NCI-H2196 treated with DMSO at 0.1 percent for 48 hours (cell line): Measurements from ENCODE around the gene MAMSTR.
A peak's percentile ranks its signal among the peaks of the same experiment; 100 is the strongest.
"Not testable (repeated sequence)": the region's sequence is repeated elsewhere in the genome, so short reads cannot be mapped to it uniquely, and the experiment has no call there.

Experiments used
- DNase-seq: peaks from one replicate; lab custom pipeline; 2025; ENCODE audit not compliant: unreplicated experiment; lab: John Stamatoyannopoulos, UW

Gene MAMSTR, protein sequence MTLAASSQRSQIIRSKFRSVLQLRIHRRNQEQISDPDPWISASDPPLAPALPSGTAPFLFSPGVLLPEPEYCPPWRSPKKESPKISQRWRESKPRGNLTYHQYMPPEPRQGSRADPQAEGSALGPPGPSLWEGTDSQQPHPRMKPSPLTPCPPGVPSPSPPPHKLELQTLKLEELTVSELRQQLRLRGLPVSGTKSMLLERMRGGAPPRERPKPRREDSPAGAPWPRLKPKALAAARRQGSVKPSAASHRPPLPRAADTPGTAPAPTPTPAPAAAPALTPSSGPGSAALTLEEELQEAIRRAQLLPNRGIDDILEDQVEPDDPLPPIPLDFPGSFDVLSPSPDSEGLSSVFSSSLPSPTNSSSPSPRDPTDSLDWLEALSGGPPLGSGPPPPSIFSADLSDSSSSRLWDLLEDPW

DNA sequence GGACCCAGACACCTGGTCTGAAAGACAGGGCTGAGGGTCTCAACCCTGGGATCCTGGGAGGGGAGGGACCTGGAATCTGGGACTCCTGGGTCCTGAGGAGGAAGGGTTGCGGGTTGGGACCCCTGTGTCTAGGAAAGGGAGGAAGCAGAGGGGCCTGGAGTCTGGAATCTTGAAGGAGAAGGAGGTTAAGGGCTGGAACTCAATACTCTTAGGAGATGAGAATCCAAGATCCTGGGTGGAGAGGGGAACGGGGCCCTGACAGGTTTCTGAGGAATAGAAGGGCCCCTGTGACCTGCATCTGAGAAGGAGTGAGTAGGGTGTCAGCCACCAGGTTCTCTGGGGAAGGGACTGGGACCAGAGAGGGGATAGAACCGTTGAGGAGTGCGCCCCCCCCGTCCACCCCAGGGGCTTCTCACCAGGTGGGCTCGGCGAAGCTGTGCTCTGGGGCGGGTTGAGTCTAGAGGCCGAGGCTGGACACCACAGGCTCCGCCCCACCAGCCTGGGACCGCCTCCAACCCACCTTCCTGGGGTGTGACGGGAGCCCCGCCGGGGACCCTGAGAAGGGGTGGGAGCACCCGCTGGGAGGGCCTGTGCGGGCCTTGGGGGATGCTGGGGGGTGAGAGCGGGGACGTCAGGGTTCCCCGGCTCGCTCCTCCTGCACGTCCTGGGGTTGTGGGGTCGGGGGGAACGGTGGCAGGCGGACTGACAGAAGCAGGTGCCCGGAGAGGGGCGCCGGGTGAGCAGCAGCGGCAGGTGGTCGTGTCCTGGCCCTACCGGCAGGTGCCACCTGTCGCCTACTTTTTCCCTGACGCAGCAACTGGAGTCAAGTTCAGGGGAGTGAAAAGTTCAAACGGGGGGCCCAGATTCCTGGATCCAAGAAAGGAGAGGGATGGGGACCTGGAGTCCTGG lies at the start of gene MAMSTR:
TSS of gene MAMSTR (minus strand) at position 463 of the 909 bp plus-strand sequence. CDS start 694 bp downstream, outside the sequence.
- DNase-seq, result no peak

DNA sequence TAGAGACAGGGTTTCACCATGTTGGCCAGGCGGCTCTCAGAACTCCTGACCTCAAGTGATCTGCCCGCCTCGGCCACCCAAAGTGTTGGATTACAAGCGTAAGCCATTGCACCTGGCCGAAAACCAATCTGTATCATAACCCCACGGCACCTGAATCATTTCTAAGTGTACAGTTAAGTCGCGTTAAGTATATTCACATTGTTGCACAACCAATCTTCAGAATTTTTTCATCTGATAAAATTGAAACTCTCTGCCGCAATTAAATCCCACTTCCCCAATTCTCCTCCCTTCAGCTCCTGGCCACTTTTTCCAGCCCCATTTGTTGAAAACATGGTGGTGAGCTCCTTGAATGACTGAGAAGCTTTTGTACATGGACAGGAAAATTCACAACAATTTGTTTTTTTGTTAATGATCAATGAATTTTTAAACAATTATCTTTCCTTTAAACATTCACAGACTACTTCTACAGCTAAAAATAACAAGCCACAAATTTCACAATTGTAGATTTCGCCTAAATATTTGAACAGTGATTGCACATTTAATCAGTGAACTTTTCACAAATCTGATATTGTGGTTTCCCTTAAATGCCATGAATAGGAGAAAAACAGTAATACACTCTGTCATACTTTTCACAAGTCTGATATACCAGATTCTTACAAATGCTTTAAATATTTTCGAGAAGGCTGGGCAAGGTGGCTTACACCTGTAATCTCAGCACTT lies 49.6 kb upstream of the MAMSTR start:
- no peak for DNase-seq

DNA sequence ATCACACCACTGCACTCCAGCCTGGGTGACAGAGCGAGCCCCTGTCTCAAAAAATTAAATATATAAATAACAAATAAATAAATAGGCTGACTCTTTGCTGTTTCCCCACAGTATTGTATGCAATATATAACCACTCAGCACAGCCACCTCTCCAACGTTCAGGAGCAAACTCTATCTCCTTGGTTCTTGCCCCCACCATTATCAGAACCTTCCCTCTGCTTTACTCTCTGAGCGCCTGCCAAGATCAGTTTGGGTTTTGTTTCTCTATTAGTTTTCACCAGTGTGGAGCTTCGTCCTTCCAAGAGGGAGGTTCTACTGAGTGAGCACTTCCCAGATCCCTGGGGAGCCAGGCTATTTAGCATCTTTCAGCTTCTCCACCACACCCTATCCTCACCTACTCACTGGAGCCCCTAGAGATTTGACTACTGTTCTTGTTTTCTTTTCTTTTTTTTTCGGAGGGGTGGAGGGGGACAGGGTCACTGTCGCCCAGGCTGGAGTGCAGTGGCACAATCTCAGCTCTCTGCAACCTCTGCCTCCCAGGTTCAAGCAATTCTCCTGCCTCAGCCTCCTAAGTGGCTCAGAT lies 48.7 kb upstream of the MAMSTR start:
- not testable (repeated sequence) for DNase-seq

DNA sequence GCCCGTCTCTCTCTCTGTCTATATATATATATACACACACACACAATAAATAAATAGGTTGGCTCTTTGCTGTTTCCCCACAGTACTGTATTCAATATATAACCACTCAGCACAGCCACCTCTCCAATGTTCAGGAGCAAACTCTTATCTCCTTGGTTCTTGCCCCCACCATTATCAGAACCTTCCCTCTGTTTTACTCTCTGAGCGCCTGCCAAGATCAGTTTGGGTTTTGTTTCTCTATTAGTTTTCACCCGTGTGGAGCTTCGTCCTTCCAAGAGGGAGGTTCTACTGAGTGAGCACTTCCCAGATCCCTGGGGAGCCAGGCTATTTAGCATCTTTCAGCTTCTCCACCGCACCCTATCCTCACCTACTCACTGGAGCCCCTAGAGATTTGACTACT lies 46.3 kb upstream of the MAMSTR start:
- DNase-seq, result not testable (repeated sequence)

DNA sequence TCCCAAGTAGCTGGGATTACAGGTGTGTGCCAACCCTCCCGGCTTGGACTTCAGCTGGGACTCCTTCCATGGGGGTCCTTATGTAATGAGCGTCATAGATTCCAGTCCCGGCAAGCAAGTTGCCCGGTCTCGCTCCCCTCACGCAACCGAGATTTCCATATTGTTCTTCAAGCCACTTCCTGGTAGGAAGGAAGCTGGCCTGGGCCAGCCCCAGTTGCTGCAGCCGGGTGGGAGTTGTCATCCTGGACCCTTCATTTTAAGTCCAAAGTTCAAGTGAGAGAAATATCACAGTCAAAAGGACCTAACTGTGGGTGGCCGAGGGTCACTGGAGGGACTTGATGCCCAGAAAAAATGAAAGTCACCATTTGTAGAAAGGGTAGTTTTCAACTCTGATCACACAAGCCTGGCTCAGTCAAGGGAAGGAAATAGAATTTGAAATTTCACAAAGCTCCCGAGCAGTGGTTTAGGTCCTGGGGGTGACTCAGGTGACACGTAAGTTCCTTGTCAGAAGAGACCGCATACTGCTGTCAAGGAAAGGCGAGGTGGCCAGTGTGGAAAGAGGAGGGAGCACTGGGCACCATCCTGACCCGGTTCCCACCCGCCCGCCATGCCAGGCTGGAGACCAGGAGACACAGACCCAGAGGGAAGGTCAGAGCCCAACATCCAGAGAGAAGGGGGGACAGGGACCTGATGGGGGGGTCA lies 41.1 kb upstream of the MAMSTR start:
- DNase-seq, result no peak

DNA sequence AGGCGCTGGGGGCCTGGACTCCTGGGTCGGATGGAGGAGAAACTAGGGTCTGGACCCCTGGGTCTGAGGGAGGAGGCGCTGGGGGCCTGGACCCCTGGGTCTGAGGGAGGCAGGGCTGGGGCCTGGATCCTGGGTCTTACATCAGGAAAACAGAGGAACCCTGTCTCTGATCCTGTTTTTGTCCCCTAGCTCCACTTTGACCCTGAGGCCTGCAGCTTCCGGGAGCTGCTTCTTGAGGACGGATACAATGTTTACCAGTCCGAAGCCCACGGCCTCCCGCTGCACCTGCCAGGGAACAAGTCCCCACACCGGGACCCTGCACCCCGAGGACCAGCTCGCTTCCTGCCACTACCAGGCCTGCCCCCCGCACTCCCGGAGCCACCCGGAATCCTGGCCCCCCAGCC lies 38.2 kb upstream of the MAMSTR start:
- no peak for DNase-seq

DNA sequence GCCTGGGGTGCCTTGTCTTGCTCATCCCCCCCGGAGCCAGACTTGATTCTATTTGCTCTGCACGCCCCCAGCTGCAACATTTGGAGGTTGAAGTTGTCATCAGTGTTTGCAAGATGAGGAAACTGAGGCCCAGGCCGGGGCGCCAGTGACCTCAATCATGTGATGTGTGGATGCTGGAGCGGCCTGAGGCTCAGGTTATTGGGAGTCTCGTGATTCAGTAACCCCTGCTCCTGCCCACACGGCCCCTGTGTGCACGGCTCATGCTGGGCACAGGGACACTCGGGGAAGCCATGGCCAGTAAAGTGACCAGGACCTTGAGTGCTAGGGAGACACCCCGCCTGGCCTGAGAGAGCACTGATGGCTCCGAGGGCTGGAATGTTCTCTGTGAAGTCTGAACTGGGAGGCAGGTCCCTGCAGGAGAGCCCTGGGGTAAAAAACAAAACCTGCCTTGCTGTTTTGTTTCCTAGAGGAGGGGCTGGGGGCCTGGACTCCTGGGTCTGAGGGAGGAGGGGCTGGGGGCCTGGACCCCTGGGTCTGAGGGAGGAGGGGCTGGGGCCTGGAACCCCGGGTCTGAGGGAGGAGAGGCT lies 37.7 kb upstream of the MAMSTR start:
- DNase-seq, result no peak

DNA sequence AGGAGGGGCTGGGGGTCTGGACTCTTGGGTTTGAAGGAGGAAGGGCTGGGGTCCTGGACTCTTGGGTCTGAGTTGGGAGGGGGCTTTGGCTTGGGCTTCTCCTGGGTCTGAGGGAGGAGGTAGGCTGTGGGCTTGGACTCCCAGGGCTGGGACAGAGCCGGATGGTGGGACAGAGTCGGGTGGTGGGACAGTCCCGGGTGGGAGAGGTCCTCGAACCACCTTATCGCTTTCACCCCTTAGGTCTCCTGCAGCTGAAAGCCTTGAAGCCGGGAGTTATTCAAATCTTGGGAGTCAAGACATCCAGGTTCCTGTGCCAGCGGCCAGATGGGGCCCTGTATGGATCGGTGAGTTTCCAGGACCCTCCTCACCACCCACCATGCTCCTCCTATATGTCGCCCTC lies 37.2 kb upstream of the MAMSTR start:
- DNase-seq, result no peak

DNA sequence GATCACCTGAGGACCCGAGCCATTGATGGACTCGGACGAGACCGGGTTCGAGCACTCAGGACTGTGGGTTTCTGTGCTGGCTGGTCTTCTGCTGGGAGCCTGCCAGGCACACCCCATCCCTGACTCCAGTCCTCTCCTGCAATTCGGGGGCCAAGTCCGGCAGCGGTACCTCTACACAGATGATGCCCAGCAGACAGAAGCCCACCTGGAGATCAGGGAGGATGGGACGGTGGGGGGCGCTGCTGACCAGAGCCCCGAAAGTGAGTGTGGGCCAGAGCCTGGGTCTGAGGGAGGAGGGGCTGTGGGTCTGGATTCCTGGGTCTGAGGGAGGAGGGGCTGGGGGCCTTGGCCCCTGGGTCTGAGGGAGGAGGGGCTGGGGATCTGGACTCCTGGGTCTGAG lies 36.7 kb upstream of the MAMSTR start:
- no peak for DNase-seq

DNA sequence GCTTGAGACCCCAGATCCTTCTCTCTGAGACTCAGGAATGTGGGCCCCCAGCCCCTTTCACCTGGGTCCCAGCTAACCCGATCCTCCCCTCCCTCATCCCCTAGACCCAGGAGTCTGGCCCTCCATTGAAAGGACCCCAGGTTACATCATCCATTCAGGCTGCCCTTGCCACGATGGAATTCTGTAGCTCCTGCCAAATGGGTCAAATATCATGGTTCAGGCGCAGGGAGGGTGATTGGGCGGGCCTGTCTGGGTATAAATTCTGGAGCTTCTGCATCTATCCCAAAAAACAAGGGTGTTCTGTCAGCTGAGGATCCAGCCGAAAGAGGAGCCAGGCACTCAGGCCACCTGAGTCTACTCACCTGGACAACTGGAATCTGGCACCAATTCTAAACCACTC lies 36.3 kb upstream of the MAMSTR start:
- DNase-seq, result no peak

DNA sequence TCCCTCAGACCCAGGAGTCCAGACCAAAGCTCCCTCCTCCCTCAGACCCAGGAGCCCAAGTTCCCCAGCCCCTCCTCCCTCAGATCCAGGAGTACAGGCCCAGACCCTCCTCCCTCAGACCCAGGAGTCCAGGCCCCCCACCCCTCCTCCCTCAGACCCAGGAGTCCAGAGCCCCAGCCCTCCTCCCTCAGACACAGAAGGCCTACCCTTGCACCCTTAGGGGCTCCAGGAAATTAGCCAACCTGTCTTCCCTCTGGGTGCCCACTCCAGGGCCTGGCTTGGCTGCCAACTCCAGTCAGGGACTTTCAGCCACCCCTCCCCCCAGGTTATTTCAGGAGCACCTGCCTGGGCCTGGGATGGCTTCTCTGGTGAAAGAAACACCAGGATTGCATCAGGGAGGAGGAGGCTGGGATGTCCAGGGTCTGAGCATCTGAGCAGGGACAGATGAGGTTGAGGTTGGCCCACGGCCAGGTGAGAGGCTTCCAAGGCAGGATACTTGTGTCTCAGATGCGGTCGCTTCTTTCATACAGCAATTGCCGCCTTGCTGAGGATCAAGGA lies 35.6 kb upstream of the MAMSTR start, which contains the start of gene FGF21:
TSS of gene FGF21 (plus strand) at position 441 of the 558 bp plus-strand sequence. CDS start 713 bp downstream, outside the sequence.
- peak; percentile 67 for DNase-seq

DNA sequence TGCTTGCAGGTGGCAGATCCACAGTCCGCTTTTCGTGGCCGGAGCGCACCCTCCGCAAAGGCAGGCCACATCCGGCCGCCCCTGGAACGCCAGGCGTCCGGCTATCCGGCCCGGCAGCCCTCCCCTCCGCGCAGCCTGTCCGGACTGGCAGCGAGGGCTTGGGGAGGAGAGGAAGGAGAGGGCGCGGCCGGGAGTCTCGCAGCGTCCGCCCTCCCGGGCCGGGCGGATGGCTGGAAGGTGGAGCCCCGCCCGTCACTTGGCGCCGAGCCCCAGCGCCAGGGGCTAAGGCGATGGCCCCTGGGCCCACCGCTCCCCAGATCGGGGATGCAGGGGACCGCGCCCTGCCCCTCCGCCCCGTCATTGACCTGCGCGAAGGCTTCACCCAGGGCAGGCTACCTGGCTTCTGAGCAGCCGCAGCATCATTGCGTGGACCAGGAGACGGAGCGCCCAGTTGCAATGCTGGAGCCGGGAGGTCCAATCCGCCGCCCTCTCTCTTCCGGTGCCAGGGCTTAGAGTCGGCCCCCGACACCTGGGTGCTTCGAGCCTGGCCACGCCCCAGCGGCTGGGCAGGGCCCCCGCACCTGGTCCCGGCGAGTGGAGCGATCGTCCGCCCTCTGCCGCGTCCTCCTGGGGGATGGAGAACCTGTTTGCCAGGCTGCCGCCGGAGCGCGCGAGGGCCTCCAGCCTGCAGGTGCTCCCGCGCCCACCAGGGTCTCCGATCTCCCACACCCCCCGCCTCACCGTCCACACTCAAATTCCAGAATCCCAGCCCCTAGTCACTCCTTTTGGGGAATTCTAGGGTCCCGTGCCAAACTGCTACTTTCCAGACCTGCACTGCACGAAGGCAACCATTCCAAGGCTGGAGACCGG lies 33.2 kb upstream of the MAMSTR start, which contains the start of gene FUT1:
TSS of gene FUT1 (minus strand) at position 146 of the 870 bp plus-strand sequence. CDS start 1,360 bp downstream, outside the sequence.
- peak; percentile 94 for DNase-seq

DNA sequence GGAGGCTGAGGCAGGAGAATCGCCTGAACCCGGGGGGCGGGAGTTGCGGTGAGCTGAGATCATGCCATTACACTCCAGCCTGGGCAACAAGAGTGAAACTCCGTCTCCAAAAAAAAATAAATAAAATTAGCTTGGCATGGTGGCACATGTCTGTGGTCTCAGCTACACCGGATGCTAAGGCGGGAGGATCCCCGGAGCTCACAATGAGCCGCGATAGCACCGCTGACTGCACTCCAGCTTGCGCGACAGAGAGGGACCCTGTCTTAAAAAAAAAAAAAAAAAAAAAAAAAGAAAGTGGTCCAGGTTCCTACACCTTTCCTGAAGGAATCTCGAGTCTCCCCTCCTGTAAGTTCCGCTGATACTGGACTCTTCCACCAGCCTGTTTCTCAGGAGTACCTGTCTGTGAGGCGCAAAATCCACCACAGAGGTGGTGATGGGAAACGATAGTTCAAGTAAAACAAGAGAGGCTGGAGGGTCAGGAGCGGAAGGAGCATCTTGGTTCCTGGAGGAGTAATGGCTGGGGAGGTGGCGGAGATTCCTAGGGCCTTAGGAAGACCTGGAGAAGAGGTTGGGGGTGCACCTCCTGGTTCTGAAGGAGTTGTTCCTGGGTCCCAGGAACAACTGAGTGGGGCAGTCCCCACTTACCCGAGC lies 32.4 kb upstream of the MAMSTR start:
- no peak for DNase-seq

DNA sequence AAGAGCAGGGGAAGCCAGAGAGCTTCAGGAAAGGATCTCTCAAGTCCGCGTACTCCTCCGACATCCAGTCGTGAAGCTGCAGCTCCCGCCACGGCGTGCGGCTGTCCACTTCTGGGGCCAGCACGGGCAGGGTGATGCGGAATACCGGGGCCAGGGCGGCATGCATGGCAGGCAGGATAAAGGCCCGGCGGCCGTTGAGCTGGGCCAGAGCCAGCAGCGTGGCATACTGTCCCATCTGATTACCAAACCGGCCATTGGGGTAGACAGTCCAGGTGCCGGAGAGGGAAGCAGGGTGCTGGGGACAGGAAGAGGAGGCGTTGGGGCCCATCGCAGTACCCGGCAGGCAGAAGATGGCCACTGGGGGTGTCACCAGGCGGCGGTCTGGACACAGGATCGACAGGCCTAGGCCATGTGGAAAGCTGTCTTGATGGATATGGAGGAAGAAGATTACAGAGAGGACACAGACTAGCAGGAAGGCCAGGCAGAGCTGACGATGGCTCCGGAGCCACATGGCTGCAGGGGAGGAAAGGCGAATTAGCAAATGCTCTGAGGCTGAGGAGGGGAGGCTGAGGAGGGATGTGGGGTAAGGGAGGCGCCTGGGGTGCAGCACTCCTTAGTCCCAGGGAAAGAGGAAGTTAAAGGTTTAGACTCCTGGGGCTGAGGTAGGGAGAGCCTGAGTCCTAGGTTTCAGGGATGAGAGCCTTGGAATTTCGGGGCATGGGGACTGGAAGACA lies 31.4 kb upstream of the MAMSTR start:
- DNase-seq, result no peak

DNA sequence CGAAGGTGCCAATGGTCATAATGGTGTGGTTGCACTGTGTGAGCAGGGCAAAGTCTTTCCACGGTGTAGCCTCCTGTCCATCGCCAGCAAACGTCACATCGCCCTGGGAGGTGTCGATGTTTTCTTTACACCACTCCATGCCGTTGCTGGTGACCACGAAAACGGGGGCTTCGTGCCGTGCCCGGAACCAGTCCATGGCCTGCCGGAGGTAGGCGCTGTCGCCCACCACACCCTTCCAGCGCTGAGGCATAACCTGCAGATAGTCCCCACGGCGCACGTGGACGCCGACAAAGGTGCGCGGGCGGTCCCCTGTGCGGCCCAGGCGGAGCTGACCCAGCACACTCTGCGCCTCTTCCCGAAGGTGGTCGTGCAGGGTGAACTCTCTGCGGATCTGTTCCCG lies 30.8 kb upstream of the MAMSTR start:
- no peak for DNase-seq

DNA sequence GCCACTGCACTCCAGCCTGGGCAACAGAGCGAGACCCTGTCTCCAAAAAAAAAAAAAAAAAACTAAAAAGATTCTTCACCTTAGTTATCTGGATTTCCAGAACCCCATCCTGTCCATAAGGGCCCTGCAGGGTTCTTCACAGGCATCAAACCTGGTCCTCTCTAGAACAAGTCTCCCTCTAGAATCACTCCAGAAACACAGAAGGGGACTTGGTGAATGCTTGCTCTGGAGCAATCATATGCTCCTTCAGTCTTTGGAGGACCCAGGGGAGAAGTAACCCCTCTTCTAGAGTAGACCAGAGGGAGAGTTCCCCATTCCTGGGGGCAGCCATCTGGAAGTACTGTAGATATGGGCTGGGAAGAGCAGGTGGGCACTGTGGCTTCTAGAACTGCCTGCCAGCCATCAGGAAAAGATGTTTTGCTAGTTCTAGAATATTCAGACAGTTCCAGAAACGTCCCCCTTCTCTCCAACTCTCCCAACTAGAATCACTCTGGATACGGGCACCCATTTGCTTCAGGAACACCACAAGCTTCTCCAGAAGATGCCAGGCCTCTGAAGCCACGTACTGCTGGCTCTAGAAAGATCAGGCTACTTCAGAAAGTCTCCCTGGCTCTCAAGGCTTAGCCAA lies 30.2 kb upstream of the MAMSTR start:
- no peak for DNase-seq
